IMR-90 (cell line): ENCODE data around the gene OR13J1. TPM values are rescaled to one million over a fixed set of nuclear protein-coding genes. Genes with fewer than 3 reads are reported as not detected.

Source experiments
- ATAC-seq: fragments of 200-7000 bp; cut with Tn5 transposase; 2 replicates; pipeline ENCODE4 v1.9.1; 2020; ENCODE audit warnings: low read depth, mild to moderate bottlenecking, moderate library complexity
- Bru-seq: library from RNA; stranded (reverse); fragments of 400-500 nt; gene quantifications from one replicate; lab custom pipeline; 2021; lab: Mats Ljungman, UMichigan
- BruChase-seq, 2 experiments: library from RNA; stranded (reverse); fragments of 400-500 nt; gene quantifications; one replicate each; lab custom pipeline; 2021; lab: Mats Ljungman, UMichigan
- BruUV-seq: library from RNA; stranded (reverse); fragments of 400-500 nt; replicated peaks from 2 replicates; lab custom pipeline; 2021; lab: Mats Ljungman, UMichigan
- CTCF ChIA-PET: fragments of 300-600 bp; formaldehyde crosslinking; extraction: SDS; loops from one replicate; lab custom pipeline; 2021; ENCODE audit warnings: antibody characterized with exemption; lab: Yijun Ruan, JAX
- POLR2A ChIA-PET: fragments of 300-600 bp; sonication (Branson Sonifier 250); formaldehyde crosslinking; loops from one replicate; lab custom pipeline; 2022; ENCODE audit warnings: antibody characterized with exemption; ENCODE audit not compliant: unreplicated experiment; lab: Charles Lee
- DNase-seq: peaks from one replicate; pipeline ENCODE4 v3.0.0; 2013
- H2AFZ ChIP-seq: replicated peaks from 2 replicates; pipeline ENCODE3; 2013; ENCODE audit warnings: low read length, mild to moderate bottlenecking; ENCODE audit not compliant: poor library complexity
- H2AK5ac ChIP-seq: 2 replicates; pipeline ENCODE4 v1.6.1; 2013; ENCODE audit warnings: low read depth, low read length, inconsistent platforms
- H2AK9ac ChIP-seq: replicated peaks from 2 replicates; pipeline ENCODE3; 2013; ENCODE audit warnings: mild to moderate bottlenecking, low read depth, low read length, moderate library complexity; ENCODE audit not compliant: poor library complexity
- H2BK120ac ChIP-seq: 2 replicates; pipeline ENCODE4 v1.6.1; 2013; ENCODE audit warnings: low read depth, low read length, inconsistent platforms
- H2BK15ac ChIP-seq: 3 replicates; pipeline ENCODE4 v1.6.1; 2013; ENCODE audit warnings: low read depth, low read length, inconsistent platforms
- H2BK20ac ChIP-seq: 2 replicates; pipeline ENCODE4 v1.6.1; 2013; ENCODE audit warnings: low read depth, mild to moderate bottlenecking, inconsistent platforms, low read length, moderate library complexity
- H2BK5ac ChIP-seq: 2 replicates; pipeline ENCODE4 v1.6.1; 2013; ENCODE audit warnings: mild to moderate bottlenecking, low read depth, low read length, inconsistent platforms; ENCODE audit not compliant: poor library complexity, severe bottlenecking
- H3K14ac ChIP-seq: replicated peaks from 2 replicates; pipeline ENCODE4 v1.6.1; 2013; ENCODE audit warnings: low read depth, low read length, inconsistent platforms
- H3K18ac ChIP-seq: 2 replicates; pipeline ENCODE4 v1.6.1; 2013; ENCODE audit warnings: low read depth, low read length, control low read depth
- H3K23ac ChIP-seq: 2 replicates; pipeline ENCODE4 v1.6.1; 2013; ENCODE audit warnings: low read depth, low read length, inconsistent platforms
- H3K27ac ChIP-seq: 2 replicates; pipeline ENCODE4 v1.5.1; 2013; ENCODE audit warnings: mild to moderate bottlenecking, control low read depth, low read length; ENCODE audit not compliant: insufficient read depth
- H3K27me3 ChIP-seq: 2 replicates; pipeline ENCODE4 v1.6.1; 2013; ENCODE audit warnings: low read length; ENCODE audit not compliant: control insufficient read depth, insufficient read depth
- H3K36me3 ChIP-seq: 2 replicates; pipeline ENCODE4 v1.6.1; 2013; ENCODE audit warnings: low read length, mixed read lengths; ENCODE audit not compliant: control insufficient read depth, insufficient read depth
- H3K4ac ChIP-seq: 2 replicates; pipeline ENCODE4 v1.6.1; 2013; ENCODE audit warnings: low read depth, low read length, inconsistent platforms
- H3K4me1 ChIP-seq: 2 replicates; pipeline ENCODE4 v1.6.1; 2013; ENCODE audit warnings: low read length, mixed read lengths; ENCODE audit not compliant: control insufficient read depth, insufficient read depth
- H3K4me2 ChIP-seq: 2 replicates; pipeline ENCODE4 v1.6.1; 2013; ENCODE audit warnings: low read depth, mild to moderate bottlenecking, control low read depth, low read length, moderate library complexity
- H3K4me3 ChIP-seq: 2 replicates; pipeline ENCODE4 v1.5.1; 2013; ENCODE audit warnings: low read depth, mild to moderate bottlenecking, control low read depth, low read length, moderate library complexity; ENCODE audit not compliant: insufficient read depth
- H3K56ac ChIP-seq: 2 replicates; pipeline ENCODE4 v1.6.1; 2013; ENCODE audit warnings: low read length, inconsistent platforms; ENCODE audit not compliant: insufficient read depth; ENCODE audit errors: extremely low read depth
- H3K79me1 ChIP-seq, 2 experiments: 2 replicates each; pipeline ENCODE4 v1.6.1; 2013; ENCODE audit warnings: low read length in 2 of 2, inconsistent platforms in 1 of 2, low read depth in 1 of 2
- H3K9ac ChIP-seq: 2 replicates; pipeline ENCODE4 v1.6.1; 2013; ENCODE audit warnings: low read depth, low read length, control low read depth
- H3K9me1 ChIP-seq: 2 replicates; pipeline ENCODE4 v1.6.1; 2013; ENCODE audit warnings: low read length, inconsistent platforms; ENCODE audit not compliant: insufficient read depth
- H3K9me3 ChIP-seq: 2 replicates; pipeline ENCODE4 v1.6.1; 2013; ENCODE audit warnings: low read length; ENCODE audit not compliant: control insufficient read depth, insufficient read depth
- H4K20me1 ChIP-seq: 2 replicates; pipeline ENCODE4 v1.6.1; 2013; ENCODE audit warnings: low read length, inconsistent platforms; ENCODE audit not compliant: insufficient read depth
- H4K5ac ChIP-seq: 2 replicates; pipeline ENCODE4 v1.6.1; 2013; ENCODE audit warnings: mild to moderate bottlenecking, low read depth, low read length, control low read depth
- H4K8ac ChIP-seq, 2 experiments: 2 replicates each; pipeline ENCODE4 v1.6.1; 2013; ENCODE audit warnings: low read depth in 2 of 2, low read length in 2 of 2, control low read depth in 1 of 2, inconsistent platforms in 1 of 2
- H4K91ac ChIP-seq: 2 replicates; pipeline ENCODE4 v1.6.1; 2013; ENCODE audit warnings: low read depth, low read length, inconsistent platforms; ENCODE audit not compliant: insufficient read depth
- CEBPB ChIP-seq: IDR thresholded peaks from 2 replicates; pipeline ENCODE4 v1.6.1; 2012; ENCODE audit warnings: low read depth, low read length, improper control_type of control experiment
- FOS ChIP-seq: fragments of 150-350 bp; IDR thresholded peaks from 2 replicates; pipeline ENCODE4 v1.6.1; 2016; ENCODE audit warnings: low read depth, low read length
- MAFK ChIP-seq: IDR thresholded peaks from 2 replicates; pipeline ENCODE4 v1.6.1; 2012; ENCODE audit warnings: low read depth, low read length, improper control_type of control experiment
- MAZ ChIP-seq: IDR thresholded peaks from 2 replicates; pipeline ENCODE4 v1.6.1; 2012; ENCODE audit warnings: low read depth, mild to moderate bottlenecking, low read length, improper control_type of control experiment, moderate library complexity, borderline replicate concordance
- MXI1 ChIP-seq: IDR thresholded peaks from 2 replicates; pipeline ENCODE4 v1.6.1; 2012; ENCODE audit warnings: low read depth, mild to moderate bottlenecking, low read length, moderate library complexity, borderline replicate concordance
- NFE2L2 ChIP-seq: fragments of 150-350 bp; IDR thresholded peaks from 2 replicates; pipeline ENCODE4 v1.6.1; 2016; ENCODE audit warnings: low read depth, mild to moderate bottlenecking, low read length
- POLR2A ChIP-seq: IDR thresholded peaks from 2 replicates; pipeline ENCODE4 v1.6.1; 2012; ENCODE audit warnings: mild to moderate bottlenecking, low read depth, low read length
- RAD21 ChIP-seq: IDR thresholded peaks from 2 replicates; pipeline ENCODE4 v1.6.1; 2012; ENCODE audit warnings: low read length, improper control_type of control experiment
- SMC3 ChIP-seq: fragments of 150-350 bp; IDR thresholded peaks from 2 replicates; pipeline ENCODE4 v1.6.1; 2016; ENCODE audit warnings: low read depth, mild to moderate bottlenecking, antibody characterized with exemption, low read length, moderate library complexity
- WGBS, 2 experiments: methylation state at CpG; one replicate each; pipeline versions ENCODE4 v1.1.5 to v1.1.7; 2013; ENCODE audit warnings: missing lambda C conversion rate in 2 of 2; ENCODE audit not compliant: insufficient read length in 1 of 2; ENCODE audit errors: extremely low coverage in 2 of 2; 5-methylcytosine and 5-hydroxymethylcytosine counted together
- dilution Hi-C: fragments of 300-500 bp; cut with HindIII; formaldehyde crosslinking; loops from one replicate; pipeline ENCODE4 v1.14.3; 2018; ENCODE audit warnings: low sequenced_read_pairs; ENCODE audit not compliant: unreplicated experiment
- in situ Hi-C: fragments of 300-500 bp; cut with MboI; formaldehyde crosslinking; loops from 3 replicates; pipeline ENCODE4 v1.14.3; 2019; ENCODE audit warnings: low sequenced_read_pairs, inconsistent platforms, mixed read lengths
- intact Hi-C: fragments of 100-400 bp; cut with micrococcal nuclease; formaldehyde crosslinking; loops from 2 replicates; pipeline ENCODE4 v1.10.0; 2022
- long read RNA-seq: library from polyadenylated mRNA; unstranded; transcript quantifications from one replicate; pipeline ENCODE4 v2.0.0, GENCODE V29; 2021; ENCODE audit not compliant: unreplicated experiment
- polyA plus RNA-seq, 3 experiments: library from polyadenylated mRNA; depleted of rRNA; stranded (reverse); fragments of >200 nt; gene quantifications; 2 replicates each; pipeline ENCODE4 v1.2.3, GENCODE V29; 2012; ENCODE audit warnings: low replicate concordance in 1 of 3
- total RNA-seq: library from RNA; depleted of rRNA; stranded (reverse); fragments of >200 nt; gene quantifications from 2 replicates; pipeline ENCODE4 v1.2.3, GENCODE V29; 2012; rRNA removed
- TF ChIP-seq, protein P1 (sequence below): conservative IDR thresholded peaks from 2 replicates; pipeline ENCODE4 v1.5.1; 2012; ENCODE audit warnings: mild to moderate bottlenecking, low read depth, low read length, improper control_type of control experiment

Gene OR13J1, protein sequence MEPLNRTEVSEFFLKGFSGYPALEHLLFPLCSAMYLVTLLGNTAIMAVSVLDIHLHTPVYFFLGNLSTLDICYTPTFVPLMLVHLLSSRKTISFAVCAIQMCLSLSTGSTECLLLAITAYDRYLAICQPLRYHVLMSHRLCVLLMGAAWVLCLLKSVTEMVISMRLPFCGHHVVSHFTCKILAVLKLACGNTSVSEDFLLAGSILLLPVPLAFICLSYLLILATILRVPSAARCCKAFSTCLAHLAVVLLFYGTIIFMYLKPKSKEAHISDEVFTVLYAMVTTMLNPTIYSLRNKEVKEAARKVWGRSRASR
- total RNA-seq (not detected in 2 replicates), polyA plus RNA-seq (2012; rRNA removed) (not detected in 2 replicates), Bru-seq, nascent RNA (not detected), BruChase-seq, experiment 1, labeled RNA remaining after a 6-hour chase (not detected), BruChase-seq, experiment 2, labeled RNA remaining after a 2-hour chase (not detected)
- polyA plus RNA-seq (2012; cell fraction: cytosol; rRNA removed) = not detected in 2 replicates
- polyA plus RNA-seq (2012; cell fraction: nucleus; rRNA removed; ENCODE audit: low replicate concordance) = not detected in 2 replicates
- long read RNA-seq = 0 reads

DNA sequence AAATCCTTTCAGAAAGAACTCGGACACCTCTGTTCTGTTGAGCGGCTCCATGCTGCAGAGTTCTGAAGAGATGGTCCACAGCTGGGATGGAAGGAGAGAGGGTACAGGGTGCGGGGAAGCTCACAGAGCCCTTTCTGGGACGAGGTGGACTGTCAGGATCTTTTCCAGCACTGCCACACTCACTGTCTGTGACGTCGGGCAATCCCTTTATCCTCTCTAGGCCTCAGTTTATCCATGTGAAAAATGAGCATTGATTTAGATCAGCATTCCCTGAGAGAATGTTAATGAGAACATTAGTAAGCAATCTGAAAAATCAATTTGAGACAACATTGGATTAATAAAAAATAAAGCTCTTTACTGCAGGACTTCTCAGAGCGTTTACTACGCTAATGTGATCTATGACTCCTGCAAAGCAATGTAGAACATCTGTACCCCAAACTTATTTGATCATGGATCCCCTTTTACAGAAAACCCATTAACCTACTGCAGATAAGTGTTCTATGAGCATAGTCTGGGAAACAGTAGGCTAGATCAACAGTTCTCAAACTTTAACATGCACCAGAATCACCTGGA is at the start of gene OR13J1:
Gene OR13J1, minus strand, starts transcription at position 51 of the 573 bp plus-strand sequence. Its CDS starts 0 bp downstream, at position 51.
- Histone ChIP-seq H3K4me2 (no peak within 1 kb of the TSS), H3K4me1 (no peaks in the 10 kb centered on the region), H4K91ac (no peak within 1 kb of the TSS), H2AK5ac (no peak within 1 kb of the TSS), H3K9ac (no peak within 1 kb of the TSS), H3K79me1 (no peaks in the 10 kb centered on the region), H2BK120ac (no peak within 1 kb of the TSS), H3K27ac (no peak within 1 kb of the TSS), H3K9me1 (0 out of 2 replicates have a peak, but pooled peaks cover 3% of the 10 kb centered on the region), H3K4me3 (no peak within 1 kb of the TSS), H3K27me3 (peaks cover 7% of the 10 kb centered on the region; the same call in 1 of the 2 replicates), H4K8ac (no peak within 1 kb of the TSS), H3K56ac (no peak within 1 kb of the TSS), H2AFZ (no peak within 1 kb of the TSS), H2AK9ac (peak within 1 kb of the TSS; percentile 28), H3K9me3 (no peaks in the 10 kb centered on the region), H3K18ac (no peak within 1 kb of the TSS), H2BK15ac (no peak within 1 kb of the TSS), H4K20me1 (no peaks in the 10 kb centered on the region), H2BK20ac (no peak within 1 kb of the TSS), H3K14ac (no peak within 1 kb of the TSS), H2BK5ac (no peak within 1 kb of the TSS), H3K36me3 (no peaks in the 10 kb centered on the region), H3K23ac (no peak within 1 kb of the TSS), H3K4ac (no peak within 1 kb of the TSS), H4K5ac (no peak within 1 kb of the TSS)
- intact Hi-C loops = no loop called here
- POLR2A ChIA-PET = no interaction called here
- no CpG with 5 or more reads among the region's 8 CpGs for WGBS, 2 experiments
- no peak for ATAC-seq
- in situ Hi-C loops = no loop called here
- dilution Hi-C loops = no loop called here
- TF ChIP-seq MAFK (no peak), NFE2L2 (no peak), POLR2A (no peak), MAZ (no peak), CEBPB (no peak), RAD21 (no peak), FOS (no peak), SMC3 (no peak), MXI1 (no peak)
- TF ChIP-seq, protein P1, sequence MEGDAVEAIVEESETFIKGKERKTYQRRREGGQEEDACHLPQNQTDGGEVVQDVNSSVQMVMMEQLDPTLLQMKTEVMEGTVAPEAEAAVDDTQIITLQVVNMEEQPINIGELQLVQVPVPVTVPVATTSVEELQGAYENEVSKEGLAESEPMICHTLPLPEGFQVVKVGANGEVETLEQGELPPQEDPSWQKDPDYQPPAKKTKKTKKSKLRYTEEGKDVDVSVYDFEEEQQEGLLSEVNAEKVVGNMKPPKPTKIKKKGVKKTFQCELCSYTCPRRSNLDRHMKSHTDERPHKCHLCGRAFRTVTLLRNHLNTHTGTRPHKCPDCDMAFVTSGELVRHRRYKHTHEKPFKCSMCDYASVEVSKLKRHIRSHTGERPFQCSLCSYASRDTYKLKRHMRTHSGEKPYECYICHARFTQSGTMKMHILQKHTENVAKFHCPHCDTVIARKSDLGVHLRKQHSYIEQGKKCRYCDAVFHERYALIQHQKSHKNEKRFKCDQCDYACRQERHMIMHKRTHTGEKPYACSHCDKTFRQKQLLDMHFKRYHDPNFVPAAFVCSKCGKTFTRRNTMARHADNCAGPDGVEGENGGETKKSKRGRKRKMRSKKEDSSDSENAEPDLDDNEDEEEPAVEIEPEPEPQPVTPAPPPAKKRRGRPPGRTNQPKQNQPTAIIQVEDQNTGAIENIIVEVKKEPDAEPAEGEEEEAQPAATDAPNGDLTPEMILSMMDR = no peak
- CTCF ChIA-PET = interaction anchor here (0.7 to 1.3 kb wide), 3 partner anchors 12 to 80 kb away, joined by 3 to 5 read pairs (median 3); no protein-coding TSS in a partner anchor
- no peak for DNase-seq
- no TSS peak for BruUV-seq
